AG20443 (cell line): ENCODE data around the gene DARS2.

ENCODE experiments used
- DNase-seq: peaks from one replicate; pipeline ENCODE4 v3.0.0; 2012; ENCODE audit warnings: low spot score, mixed read lengths

DARS2 gene

GRCh38 chr1:173887627-173888026 lies 63.2 kb downstream of the DARS2 start:
- DNase-seq, result no peak

- no peak for DNase-seq
Observed at GRCh38 chr1:173888749-173889148, 64.3 kb downstream of the DARS2 start.

DNA sequence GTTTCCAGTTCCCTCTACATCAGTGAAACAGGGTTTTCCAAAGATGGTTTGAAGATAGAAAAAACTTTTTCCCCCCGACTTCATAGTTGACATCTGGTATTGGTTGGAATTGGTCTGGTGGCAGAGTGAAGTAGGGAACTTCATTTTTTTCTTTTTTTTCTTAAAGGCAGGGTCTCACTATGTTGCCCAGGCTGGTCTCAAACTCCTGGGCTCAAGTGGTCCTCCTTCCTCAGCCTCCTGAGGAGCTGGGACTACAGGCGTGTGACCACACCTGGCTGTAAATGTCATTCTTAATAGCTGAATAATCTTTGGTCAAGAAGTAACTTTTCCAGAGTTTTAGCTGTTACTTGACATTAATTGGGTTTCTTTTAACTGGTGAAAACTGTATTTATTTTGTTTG lies 65.4 kb downstream of the DARS2 start:
- DNase-seq, result no peak

DNA sequence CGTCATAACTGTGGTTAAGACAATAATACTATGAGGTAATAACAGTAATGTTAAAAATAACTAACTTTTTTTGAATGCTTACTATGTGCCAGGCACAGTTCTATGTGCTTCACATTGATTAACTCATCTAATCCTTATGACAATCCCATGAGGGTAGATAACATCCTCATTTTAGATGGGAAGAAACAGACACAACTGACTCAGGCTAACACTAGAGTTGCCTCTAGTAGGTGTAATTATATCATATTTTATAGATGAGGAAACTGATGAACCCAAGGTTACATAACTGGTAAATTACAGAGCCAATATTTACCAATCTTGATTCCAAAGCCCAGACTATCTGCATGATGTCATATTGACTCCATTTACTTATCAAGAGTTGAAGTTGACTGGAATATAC lies 69.1 kb downstream of the DARS2 start:
- DNase-seq, result no peak

GRCh38 chr1:173894189-173894588 lies 69.7 kb downstream of the DARS2 start:
- DNase-seq, result no peak

- no peak for DNase-seq
Observed at GRCh38 chr1:173900427-173900826, 76.0 kb downstream of the DARS2 start.

DNA sequence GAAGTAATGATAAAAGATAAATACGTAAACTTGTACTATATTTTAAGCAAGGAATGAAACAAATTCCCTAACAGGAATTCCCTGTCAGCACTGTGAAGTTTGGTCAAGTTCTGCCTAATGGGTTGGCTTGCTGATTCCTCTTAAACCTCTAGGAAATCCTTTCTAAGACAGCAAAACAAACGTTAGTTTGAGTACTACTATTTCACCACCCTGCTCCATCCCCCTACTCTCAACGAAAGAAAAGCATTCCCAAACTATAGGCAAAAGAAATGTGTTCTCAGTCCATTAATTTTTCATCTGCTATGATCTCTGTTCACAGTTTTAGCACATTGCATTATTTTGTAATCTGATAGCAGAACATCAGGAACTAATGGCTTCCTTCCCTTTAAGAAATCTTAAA lies 76.5 kb downstream of the DARS2 start:
- no peak for DNase-seq

DNA sequence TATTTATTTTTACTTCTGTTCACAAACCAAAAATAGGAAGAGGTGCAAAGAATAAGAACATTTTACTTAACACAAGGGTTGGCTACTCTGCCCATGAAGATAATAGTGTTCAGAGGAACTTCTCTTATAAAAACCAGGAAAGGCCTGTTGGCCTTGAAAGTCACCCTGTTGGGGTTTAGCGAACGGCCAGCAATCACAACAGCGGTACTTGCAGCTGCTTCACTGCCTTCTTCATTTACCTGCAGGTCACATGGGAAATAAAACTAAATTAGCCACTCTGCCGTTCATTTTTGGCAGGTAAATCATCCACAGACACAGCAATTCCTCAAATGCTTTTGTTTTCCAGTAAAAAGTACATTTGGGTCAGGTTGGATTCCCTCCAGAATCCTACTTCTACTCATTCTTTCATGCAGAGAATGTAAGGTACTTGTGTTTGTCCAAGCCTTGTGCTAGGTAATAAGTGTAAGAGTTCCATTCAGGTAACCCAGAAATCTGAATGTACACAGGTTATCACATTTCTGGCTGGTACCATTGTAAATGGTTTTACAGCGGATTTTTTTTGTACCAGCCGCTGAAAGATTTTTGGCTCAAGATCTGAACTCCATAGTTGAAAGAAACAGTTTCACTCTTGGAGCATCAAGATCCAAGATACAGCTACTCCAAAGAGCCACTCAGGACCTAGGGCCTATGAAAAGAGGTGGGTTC lies 79.5 kb downstream of the DARS2 start:
- no peak for DNase-seq
